Hair follicular keratinocyte (primary cell): ENCODE results near the gene RPS24. TPM values are rescaled to one million over a fixed set of nuclear protein-coding genes. Genes with fewer than 3 reads are reported as not detected.

Experiments
- total RNA-seq: library from RNA; depleted of rRNA; stranded (reverse); fragments of >200 nt; gene quantifications from 2 replicates; pipeline ENCODE4 v1.2.3, GENCODE V29; 2015

RPS24 gene
- total RNA-seq, result 2,989 and 3,490 TPM in 2 replicates

GRCh38 chr10:78033637-78034470, at the start of gene RPS24:
Gene RPS24 (plus strand): TSS chr10:78033863. CDS start chr10:78033902, 39 bp downstream.

GRCh38 chr10:78029269-78030226, 4.1 kb upstream of the RPS24 start, which contains the start of gene POLR3A:
Gene POLR3A (minus strand): TSS chr10:78029515. CDS start chr10:78029407, 108 bp downstream.

Other genes with a start within 250 kb of the RPS24 start
- 33.1 and 43.5 TPM in 2 replicates for gene DLG5, start 107.1 kb upstream of the RPS24 start, total RNA-seq
- gene POLR3A, start 4.3 kb upstream of the RPS24 start, total RNA-seq, result 13.1 and 14.4 TPM in 2 replicates